OCI-LY7 (cell line): ENCODE results near the gene SPIB.

Experiments
- CTCF ChIP-seq: fragments of 200-600 bp; sonication (generic); conservative IDR thresholded peaks from 2 replicates; pipeline ENCODE4 v1.5.1; 2014; ENCODE audit warnings: mild to moderate bottlenecking, antibody characterized with exemption, low read length, moderate library complexity, mixed read lengths
- EZH2phosphoT487 ChIP-seq: fragments of 200-600 bp; sonication (generic); IDR thresholded peaks from 2 replicates; pipeline ENCODE4 v1.6.1; 2018; ENCODE audit warnings: low read depth, borderline replicate concordance, mild to moderate bottlenecking, mixed run types, antibody characterized with exemption, low read length, moderate library complexity, mixed read lengths

- no peak for TF ChIP-seq CTCF
- no peak for TF ChIP-seq EZH2phosphoT487
Measured at GRCh38 chr19:50383001-50383851, 35.5 kb upstream of the SPIB start.
